ENCODE data around the gene IKZF5. TPM values are rescaled to one million over a fixed set of nuclear protein-coding genes. Genes with fewer than 3 reads are reported as not detected.

Gene IKZF5
- total RNA-seq, 1 donor = 37.3 TPM

DNA sequence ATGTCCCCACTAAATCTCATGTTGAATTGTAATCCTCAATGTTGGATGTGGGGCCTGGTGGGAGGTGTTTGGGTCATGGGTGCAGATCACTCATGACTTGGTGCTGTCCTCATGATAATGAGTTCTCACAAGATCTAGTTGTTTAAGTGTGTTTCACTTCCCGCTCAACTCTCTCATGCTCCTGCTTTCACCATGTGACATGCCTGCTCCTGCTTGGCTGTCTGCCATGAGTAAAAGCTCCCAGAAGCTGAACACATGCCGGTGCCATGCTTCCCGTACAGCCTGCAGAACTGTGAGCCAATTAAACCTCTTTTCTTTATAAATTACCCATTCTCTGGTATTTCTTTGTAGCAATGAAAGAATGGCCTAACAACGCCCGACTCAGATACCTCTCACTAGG lies 34.6 kb downstream of the IKZF5 start:
- H3K4me1 ChIP-seq (ENCODE audit: insufficient read depth, low read length) = no peaks in the 10 kb centered on the region
- H3K9me3 ChIP-seq (ENCODE audit: low read depth, low read length) = no peaks in the 10 kb centered on the region
- H3K27me3 ChIP-seq (ENCODE audit: insufficient read depth, low read length) = no peaks in the 10 kb centered on the region
- no peak overlapping the region for H3K4me3 ChIP-seq (ENCODE audit: low read length)

- no peaks in the 10 kb centered on the region for H3K4me1 ChIP-seq (ENCODE audit: insufficient read depth, low read length)
- peaks cover 13% of the 10 kb centered on the region for H3K9me3 ChIP-seq (ENCODE audit: low read depth, low read length)
- H3K27me3 ChIP-seq (ENCODE audit: insufficient read depth, low read length) = peaks cover 8% of the 10 kb centered on the region
- H3K4me3 ChIP-seq (ENCODE audit: low read length) = no peak overlapping the region
Observed at GRCh38 chr10:122968698-122969097, 39.9 kb downstream of the IKZF5 start.

DNA sequence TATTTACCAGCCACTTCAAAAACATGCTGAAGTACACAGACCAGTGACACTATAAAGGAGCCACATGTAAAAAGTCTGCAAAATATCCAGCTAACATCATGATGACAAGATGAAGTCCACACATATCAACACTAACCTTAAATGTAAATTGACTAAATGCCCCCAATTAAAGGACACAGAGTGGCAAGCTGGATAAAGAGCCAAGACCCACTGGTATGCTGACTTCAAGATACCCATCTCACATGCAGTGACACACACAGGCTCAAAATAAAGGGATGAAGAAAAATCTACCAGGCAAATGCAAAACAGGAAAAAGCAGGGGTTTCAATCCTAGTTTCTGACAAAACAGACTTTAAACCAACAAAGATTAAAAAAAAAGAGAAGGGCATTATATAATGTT lies 41.7 kb downstream of the IKZF5 start:
- Histone ChIP-seq H3K4me3 (ENCODE audit: low read length) (no peak overlapping the region), H3K4me1 (ENCODE audit: insufficient read depth, low read length) (no peaks in the 10 kb centered on the region), H3K27me3 (ENCODE audit: insufficient read depth, low read length) (peaks cover 12% of the 10 kb centered on the region), H3K9me3 (ENCODE audit: low read depth, low read length) (peaks cover 13% of the 10 kb centered on the region)

DNA sequence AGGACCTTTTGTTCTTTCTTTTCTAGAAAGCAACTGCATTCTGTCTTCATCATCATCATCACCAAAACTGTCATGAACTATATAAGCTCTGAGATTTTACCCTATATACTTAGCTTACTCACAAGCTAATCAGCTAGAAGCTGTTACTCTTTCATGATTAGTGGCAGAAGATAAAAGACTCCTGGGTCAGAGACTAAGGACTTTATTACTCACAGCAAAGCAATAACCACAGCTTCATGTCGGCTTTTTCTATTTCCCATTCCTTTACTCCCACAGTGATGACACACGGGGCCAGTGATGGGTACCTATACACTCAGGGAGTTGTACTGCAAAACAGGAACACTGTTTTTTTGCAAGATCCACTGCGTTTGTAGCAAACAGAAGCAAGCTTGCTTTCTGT lies 46.2 kb downstream of the IKZF5 start:
- H3K27me3 ChIP-seq (ENCODE audit: insufficient read depth, low read length) = peaks cover 6% of the 10 kb centered on the region

DNA sequence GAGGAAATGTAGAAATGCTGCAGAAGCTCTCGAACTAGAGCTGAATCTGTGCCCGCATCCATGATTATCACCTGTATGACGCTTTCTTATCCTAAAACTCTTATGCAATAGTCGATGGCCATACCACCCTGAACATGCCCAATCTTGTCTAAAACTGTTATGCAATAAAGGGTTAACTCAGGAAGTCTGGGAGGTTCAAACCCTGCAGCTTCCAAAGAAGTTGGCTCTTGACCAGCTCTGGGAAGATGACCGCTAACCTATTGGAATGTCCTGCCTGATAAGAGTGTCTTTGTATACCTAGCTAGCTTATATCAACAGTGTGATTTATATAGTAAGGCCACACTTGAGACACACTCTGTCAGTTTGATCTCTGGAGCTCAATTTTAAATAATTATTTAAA lies 51.1 kb downstream of the IKZF5 start:
- Histone ChIP-seq H3K4me3 (ENCODE audit: low read length) (no peak overlapping the region), H3K27me3 (ENCODE audit: insufficient read depth, low read length) (peaks cover 8% of the 10 kb centered on the region), H3K9me3 (ENCODE audit: low read depth, low read length) (no peaks in the 10 kb centered on the region), H3K4me1 (ENCODE audit: insufficient read depth, low read length) (peaks cover 14% of the 10 kb centered on the region)

More for the DNA sequence above, 46.2 kb downstream of the IKZF5 start:
- Histone ChIP-seq H3K9me3 (ENCODE audit: low read depth, low read length) (peaks cover 9% of the 10 kb centered on the region), H3K4me1 (ENCODE audit: insufficient read depth, low read length) (no peaks in the 10 kb centered on the region), H3K4me3 (ENCODE audit: low read length) (no peak overlapping the region)

- Histone ChIP-seq H3K9me3 (ENCODE audit: low read depth, low read length) (no peaks in the 10 kb centered on the region), H3K27me3 (ENCODE audit: insufficient read depth, low read length) (peaks cover 3% of the 10 kb centered on the region), H3K4me1 (ENCODE audit: insufficient read depth, low read length) (peaks cover 14% of the 10 kb centered on the region), H3K4me3 (ENCODE audit: low read length) (no peak overlapping the region)
Observed at GRCh38 chr10:122955892-122956291, 52.7 kb downstream of the IKZF5 start.

DNA sequence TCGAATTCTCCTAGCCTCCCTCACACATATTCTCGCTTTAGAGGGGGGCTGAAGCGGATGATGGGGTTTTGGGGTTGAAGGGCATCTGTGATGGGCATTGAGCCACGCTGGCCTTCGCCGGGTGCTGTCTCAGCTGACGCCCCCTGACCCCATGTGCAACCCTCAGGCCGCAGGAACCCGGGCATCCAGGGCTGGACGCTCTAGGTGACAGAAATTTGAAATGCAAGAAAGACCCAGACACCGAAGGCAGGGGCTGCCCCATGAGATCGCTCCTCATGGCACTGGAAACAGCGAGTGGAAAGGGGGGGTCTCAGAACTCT lies 53.9 kb downstream of the IKZF5 start:
- H3K4me3 ChIP-seq (ENCODE audit: low read length) = no peak overlapping the region
- no peaks in the 10 kb centered on the region for H3K9me3 ChIP-seq (ENCODE audit: low read depth, low read length)
- H3K4me1 ChIP-seq (ENCODE audit: insufficient read depth, low read length) = peaks cover 14% of the 10 kb centered on the region
- H3K27me3 ChIP-seq (ENCODE audit: insufficient read depth, low read length) = peaks cover 3% of the 10 kb centered on the region

DNA sequence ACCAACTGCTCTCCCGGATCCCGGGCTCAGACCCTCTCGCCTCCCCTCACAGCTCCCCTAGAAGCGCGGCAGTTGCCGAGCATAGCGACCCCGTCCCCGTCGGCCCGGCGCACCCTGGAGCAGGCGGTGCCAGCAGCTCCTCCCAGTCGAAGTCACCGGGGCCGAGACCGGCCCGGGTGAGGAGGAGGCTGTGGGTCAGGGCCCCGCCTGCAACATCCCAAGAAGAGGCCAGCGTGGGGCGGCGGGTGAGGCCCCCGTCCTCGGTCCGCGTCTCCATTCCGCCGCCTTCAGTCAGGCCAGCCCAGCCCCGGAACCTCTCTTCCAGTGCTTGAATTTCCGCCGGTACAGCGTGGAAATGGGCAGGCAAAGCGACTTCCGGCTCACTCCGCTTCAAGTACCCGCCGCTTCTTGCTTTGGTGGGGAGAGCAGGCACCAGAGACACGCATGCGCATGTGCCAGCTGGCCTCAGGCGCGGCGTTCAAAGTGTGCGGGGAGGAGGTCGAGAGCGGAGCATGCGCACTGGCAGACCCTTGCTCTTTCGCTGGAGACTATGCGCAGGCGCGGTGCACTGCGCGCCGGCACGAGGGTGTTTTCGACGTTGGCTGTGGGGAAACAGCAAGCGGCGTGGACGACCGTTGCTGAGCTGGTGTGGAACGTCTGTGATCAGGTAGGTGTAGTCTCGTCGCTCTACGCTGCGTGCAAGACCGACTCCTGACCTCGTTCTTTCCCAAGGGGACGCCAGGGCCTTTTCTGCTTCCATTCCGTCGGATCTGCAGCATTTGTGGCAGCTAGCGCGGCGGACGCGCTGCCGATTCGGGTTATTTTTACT lies 54.5 kb downstream of the IKZF5 start, which contains the start of gene C10orf88:
TSS of gene C10orf88 (minus strand) at position 326 of the 829 bp plus-strand sequence. CDS start at position 277, 49 bp downstream.
- peaks cover 14% of the 10 kb centered on the region for H3K4me1 ChIP-seq (ENCODE audit: insufficient read depth, low read length)
- H3K9me3 ChIP-seq (ENCODE audit: low read depth, low read length) = no peaks in the 10 kb centered on the region

DNA sequence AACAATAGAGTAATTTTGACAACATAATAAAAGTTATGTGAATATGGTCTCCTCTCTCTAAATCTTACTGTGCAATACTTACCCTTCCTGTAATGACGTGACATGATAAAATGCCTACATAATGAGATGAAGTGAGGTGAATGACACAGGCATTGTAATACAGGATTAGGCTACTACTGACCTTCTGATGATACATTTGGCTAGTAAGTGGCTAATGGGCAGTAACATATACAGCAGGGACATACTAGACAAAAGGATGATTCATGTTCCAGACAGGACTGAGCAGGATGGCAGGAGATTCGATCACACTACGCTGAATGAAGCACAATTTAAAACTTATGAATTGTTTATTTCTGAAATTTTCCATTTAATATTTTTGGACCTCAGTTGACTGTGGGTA lies 59.3 kb downstream of the IKZF5 start:
- Histone ChIP-seq H3K4me1 (ENCODE audit: insufficient read depth, low read length) (peaks cover 10% of the 10 kb centered on the region), H3K9me3 (ENCODE audit: low read depth, low read length) (no peaks in the 10 kb centered on the region), H3K4me3 (ENCODE audit: low read length) (no peak overlapping the region), H3K27me3 (ENCODE audit: insufficient read depth, low read length) (no peaks in the 10 kb centered on the region)

More for the DNA sequence above, 54.5 kb downstream of the IKZF5 start, which contains the start of gene C10orf88:
- Histone ChIP-seq H3K4me3 (ENCODE audit: low read length) (peak within 1 kb of the TSS; percentile 63), H3K27me3 (ENCODE audit: insufficient read depth, low read length) (peaks cover 3% of the 10 kb centered on the region)

Other genes with a start within 250 kb of the IKZF5 start
- 0.42 TPM for gene CUZD1, start 162.9 kb downstream of the IKZF5 start, total RNA-seq
- gene FAM24B, start 129.2 kb downstream of the IKZF5 start, total RNA-seq = 6.9 TPM
- gene FAM24A, start 98.2 kb downstream of the IKZF5 start, total RNA-seq = not detected
- 2.1 TPM for gene C10orf88, start 54.6 kb downstream of the IKZF5 start, total RNA-seq
- gene PSTK, start 28.4 kb downstream of the IKZF5 start, total RNA-seq = 8.4 TPM
- 6.4 TPM for gene ACADSB, start 211 bp upstream of the IKZF5 start, total RNA-seq
- gene HMX3, start 127.2 kb upstream of the IKZF5 start, total RNA-seq = not detected
- gene HMX2, start 139.3 kb upstream of the IKZF5 start, total RNA-seq = not detected
- 99.9 TPM for gene BUB3, start 145.6 kb upstream of the IKZF5 start, total RNA-seq